Right ventricle myocardium inferior (tissue), 1 donor: ENCODE data around the gene RSU1. TPM values are rescaled to one million over a fixed set of nuclear protein-coding genes. Genes with fewer than 3 reads are reported as not detected.

Source experiments
- ATAC-seq: fragments of 200-7000 bp; cut with Tn5 transposase; one replicate; pipeline ENCODE4 v1.9.1; 2020; ENCODE audit warnings: mild to moderate bottlenecking, moderate library complexity
- DNase-seq: peaks from one replicate; pipeline ENCODE4 v3.0.0; 2021; ENCODE audit errors: missing footprints
- intact Hi-C: fragments of 100-400 bp; cut with DNase I; formaldehyde crosslinking; loops from one replicate; pipeline ENCODE4 v1.11.0; 2022
- total RNA-seq: library from RNA; stranded (reverse); fragmentation: NEBNext Ultra II Directional; extraction: Animal tissue kit (Norgen Biotek cat#: 25700); gene quantifications from one replicate; pipeline ENCODE4 v1.2.1, GENCODE V29; 2021
- donor health status: DM: no; HTN: yes; CAD: no; lungs with severe emphysema.

RSU1 gene
- total RNA-seq, 1 donor from 2014 or later: 56.1 TPM

DNA sequence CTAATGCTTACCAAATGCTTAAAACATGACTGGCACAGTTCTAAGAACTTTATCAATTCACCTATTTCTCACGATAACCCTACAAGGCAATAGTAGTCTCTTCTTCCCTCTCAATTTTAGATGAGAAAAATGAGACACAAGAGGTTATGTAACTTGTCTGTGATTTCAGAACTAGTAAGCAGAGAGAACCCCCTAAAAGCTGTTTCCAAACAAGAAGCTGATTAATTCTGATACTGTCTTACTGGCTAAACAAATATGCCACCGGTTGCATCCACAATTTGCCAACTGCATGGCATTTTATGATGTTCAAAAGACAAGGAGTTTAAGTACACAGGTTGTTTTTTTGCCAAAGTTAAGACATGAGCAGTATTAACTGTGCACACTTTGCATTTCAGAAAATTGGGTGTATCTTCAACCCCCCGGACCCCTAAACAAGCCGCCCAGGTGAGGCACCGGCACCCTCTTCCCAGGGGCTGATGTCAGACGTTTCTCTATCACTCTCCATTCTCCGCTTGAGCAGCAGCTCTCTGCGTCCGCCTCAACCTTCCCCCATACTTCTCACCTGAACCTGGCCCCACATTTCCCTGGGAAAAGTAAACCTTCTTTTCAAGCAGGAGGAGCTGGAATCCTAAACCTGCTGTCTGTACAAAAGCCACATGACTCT is 21.7 kb downstream of the RSU1 start:
- DNase-seq: no peak
- no peak for ATAC-seq
- intact Hi-C loops: no loop called here

DNA sequence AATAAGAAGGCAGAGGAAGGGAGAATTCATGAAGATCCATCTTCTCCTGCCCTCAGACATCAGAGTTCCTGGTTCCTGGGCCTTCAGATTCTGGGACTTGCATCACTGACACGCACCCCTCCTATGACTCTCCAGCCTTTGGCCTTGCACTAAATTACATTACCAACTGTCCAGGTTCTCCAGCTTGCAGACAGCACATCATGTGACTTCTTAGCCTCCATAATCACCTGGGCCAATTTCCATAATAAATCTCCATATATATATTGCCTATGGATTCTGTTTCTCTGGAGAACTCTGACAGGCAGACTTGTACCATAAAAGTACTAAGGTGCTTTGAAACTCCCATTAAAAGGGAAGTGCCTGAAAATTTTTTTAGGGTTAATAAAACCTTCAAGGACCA is 23.2 kb downstream of the RSU1 start:
- intact Hi-C loops: loop anchor here (5.0 kb wide), 1 partner anchor 192 kb away; no protein-coding TSS in a partner anchor
- ATAC-seq (no peak), DNase-seq (no peak)

DNA sequence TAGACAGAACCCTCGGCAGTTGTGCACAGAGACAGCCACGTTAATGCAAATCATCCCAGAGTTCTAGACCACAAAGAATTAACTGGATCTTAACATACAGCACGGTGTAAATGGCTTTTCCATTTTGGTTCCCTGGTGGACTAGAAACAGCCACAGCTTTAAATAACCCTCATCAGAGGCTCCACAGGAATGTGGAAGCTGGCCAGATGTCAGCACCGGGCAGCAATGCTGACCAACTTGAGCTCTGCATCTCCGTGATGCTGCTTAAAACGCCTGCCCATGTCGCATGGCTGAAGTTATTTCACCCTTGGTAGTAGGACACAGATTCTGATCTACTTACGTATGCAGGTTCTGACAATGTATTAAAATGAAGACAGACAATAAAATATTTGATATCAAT is 24.5 kb downstream of the RSU1 start:
- DNase-seq (no peak), ATAC-seq (peak; percentile 87)
- intact Hi-C loops: loop anchor here (5.0 kb wide), 1 partner anchor 190 kb away; no protein-coding TSS in a partner anchor

DNA sequence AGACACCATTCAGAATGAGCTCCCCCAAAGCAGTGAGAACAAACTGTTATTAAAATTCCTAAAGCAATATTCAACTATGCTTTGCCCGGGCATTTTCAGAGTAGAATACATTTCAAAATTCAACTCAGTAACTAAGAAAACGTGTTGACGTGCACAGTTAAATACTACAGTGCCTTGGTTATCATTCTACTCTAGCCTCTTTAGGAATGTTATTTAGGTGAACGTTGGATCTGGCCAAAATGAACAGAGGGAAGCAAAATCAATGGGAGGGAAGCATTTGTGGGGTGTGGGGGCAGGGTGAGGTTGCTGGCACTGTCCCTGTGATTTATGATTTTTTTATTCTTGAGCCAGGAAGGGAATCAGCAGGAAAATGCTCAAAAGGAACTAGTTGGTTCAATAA is 27.5 kb downstream of the RSU1 start:
- ATAC-seq (peak; percentile 50), DNase-seq (no peak)
- intact Hi-C loops: loop anchor here (5.0 to 10.0 kb wide), 2 partner anchors 187 to 675 kb away; no protein-coding TSS in a partner anchor

DNA sequence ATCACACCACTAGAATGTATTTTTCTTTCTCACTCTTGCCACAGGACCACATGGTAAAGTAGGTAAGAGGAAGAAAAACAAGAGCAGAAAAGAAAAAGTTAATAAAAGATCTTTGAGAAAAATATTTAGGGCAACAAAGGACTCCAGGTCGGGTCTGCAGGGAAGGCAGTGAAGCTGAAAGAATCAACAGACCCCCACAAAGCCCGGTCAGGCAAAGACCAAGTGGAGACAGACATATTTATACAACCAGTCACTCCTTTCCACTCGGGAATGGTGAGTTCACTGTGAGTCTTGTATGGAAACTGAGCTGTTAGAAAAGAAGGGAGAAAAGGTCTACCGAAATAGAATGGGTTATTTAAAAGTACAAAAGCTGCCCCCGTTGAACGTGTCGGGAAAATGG is 28.0 kb downstream of the RSU1 start:
- intact Hi-C loops: loop anchor here (10.0 kb wide), 1 partner anchor 674 kb away; no protein-coding TSS in a partner anchor
- no peak for DNase-seq
- no peak for ATAC-seq

DNA sequence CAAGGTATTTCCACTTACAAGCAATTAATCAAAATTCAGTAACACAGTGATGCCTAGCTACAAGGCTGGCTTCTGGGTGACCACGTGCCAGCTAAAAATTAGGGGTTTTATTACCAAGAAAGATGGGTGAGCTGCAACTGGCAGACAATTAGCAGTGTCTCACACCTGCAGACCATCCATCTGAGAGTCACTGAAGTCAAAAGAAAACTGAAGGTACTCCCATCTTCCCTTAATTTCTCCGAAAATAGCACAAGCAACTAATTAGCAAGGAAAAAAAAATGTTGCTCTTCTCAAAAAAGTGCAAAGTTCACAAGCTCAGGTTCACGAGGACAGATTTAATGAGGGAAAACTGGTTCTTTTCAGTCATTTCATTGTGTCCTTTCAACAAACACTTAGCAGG is 28.4 kb downstream of the RSU1 start:
- ATAC-seq (no peak), DNase-seq (no peak)
- intact Hi-C loops: loop anchor here (10.0 kb wide), 1 partner anchor 674 kb away; no protein-coding TSS in a partner anchor

DNA sequence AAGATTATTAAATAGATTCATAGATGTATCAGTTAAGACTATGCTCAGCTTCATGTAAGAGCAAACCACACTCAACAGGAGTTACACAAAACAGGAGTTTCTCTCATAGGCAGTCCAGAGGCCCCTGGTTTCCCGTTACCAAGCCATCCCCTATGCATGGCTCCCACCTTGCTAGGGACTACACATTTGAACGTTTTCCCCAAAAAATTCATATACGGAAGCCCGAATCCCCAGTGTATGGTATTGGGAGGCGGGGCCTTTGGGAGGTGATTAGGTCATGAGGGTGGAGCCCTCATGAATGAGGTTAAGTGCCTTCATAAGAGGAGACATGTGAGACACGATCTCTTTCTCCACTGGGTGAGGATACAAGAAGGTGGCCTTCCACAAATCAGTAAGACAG is 29.1 kb downstream of the RSU1 start:
- DNase-seq (no peak), ATAC-seq (no peak)
- intact Hi-C loops: loop anchor here (10.0 kb wide), 1 partner anchor 673 kb away; no protein-coding TSS in a partner anchor

DNA sequence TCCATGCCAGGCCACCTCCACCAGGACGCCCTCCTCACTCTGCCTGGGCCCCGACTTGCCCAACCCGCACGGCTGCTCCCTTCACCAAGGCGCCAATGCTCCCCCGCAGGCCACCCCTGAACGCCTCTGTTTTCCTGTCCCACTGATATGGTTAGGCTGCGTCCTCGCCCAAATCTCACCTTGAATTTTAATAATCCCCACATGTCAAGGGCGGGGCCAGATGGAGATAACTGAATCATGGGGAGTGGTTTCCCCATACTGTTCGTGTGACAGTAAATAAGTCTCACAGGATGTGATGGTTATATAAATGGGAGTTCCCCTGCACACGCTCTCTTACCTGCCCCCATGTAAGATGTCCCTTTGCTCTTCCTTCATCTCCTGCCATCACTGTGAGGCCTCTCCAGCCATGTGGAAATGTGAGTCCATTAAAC is 29.8 kb downstream of the RSU1 start:
- no peak for ATAC-seq
- intact Hi-C loops: loop anchor here (10.0 kb wide), 1 partner anchor 673 kb away; no protein-coding TSS in a partner anchor

DNA sequence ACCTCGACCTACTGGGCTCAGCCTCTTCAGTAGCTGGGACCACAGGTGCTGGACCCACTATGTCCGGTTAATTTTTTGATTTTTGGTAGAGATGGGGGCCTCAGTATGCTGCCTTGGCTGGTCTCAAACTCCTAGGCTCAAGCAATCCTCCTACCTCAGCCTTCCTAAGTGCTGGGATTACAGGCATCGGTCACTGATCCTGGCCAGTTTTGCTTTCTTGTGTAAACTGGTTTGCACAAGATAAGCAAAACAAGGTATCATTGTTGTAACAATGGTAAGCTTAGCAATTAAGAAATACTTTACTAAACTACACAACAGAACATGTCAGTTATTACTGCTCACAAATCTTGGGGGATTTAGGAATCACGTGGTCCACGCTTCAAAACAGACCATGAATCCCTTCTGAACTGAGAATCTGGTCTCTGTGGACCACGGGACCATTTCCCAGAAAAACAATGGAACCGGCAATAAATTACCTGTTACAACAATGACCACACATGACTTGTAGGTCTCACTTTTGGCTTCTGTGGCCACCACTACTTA is 36.8 kb downstream of the RSU1 start:
- DNase-seq (no peak), ATAC-seq (no peak)
- intact Hi-C loops: loop anchor here (10.0 kb wide), 1 partner anchor 666 kb away; no protein-coding TSS in a partner anchor

More for the DNA sequence above, 29.8 kb downstream of the RSU1 start:
- no peak for DNase-seq

DNA sequence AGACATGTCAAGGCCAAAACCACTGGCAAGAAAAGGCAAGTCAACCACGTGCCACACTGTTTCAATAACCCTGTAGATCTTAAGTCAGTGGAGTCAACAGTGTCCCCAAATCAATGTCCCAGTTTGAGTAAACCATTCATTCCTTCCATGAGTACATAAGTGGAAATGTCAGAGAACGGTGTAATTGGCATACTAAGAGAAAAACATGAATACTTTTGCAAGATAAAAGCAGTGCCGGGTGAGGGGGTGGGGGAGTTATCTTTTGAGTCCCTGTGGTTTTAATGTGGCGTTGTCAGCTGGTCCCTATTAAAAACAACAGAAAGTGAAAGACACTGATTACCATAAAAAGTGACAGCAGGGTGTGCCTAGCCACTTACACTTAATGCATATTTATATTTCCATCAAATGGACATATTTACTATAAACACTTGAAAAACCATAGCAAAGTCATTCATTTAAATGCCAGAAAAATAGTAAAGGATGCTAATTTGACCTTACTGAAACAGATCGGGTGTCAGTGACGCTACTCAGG is 37.8 kb downstream of the RSU1 start:
- intact Hi-C loops: no loop called here
- DNase-seq (no peak), ATAC-seq (no peak)

DNA sequence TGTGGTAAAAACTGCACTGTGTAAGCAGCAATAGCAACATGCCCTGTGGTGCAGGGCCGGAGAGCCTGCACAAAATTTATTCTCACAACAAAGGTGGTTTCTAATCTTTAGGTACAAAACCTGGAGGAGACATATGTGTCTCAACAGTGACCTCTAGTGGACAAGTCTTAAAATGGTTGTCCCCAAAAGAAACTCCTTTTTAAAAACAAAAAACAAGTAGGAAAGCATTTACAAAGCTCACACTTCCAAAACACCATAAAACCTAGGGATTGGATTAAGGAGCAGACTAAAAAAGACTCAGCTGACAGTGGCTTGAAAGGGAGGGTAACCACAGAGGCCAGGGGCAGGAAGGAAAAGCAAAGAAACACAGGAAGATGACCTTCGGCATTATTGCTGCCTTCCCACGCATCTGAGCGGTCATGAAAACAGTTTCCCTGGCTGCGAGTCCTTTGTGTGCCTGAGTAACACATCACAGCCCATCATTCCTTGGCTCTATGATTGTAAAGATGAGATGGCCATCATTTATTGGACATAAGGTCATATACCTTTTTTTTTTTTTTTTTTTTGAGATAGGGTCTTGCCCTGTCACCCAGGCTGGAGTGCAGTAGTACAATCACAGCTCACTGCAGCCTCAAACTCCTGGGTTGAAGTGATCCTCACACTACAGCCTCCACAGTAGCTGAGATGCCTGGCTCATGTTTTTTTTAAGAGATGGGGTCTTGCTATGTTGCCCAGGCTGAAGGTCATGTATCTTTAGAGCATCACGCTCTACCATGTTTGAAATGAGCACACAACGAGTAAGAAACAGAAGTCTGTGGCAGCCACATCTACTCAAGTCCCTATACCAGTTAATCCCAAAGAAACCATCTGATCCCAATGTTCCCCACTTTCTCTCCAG is 39.5 kb downstream of the RSU1 start:
- intact Hi-C loops: no loop called here
- no peak for DNase-seq
- ATAC-seq: no peak

DNA sequence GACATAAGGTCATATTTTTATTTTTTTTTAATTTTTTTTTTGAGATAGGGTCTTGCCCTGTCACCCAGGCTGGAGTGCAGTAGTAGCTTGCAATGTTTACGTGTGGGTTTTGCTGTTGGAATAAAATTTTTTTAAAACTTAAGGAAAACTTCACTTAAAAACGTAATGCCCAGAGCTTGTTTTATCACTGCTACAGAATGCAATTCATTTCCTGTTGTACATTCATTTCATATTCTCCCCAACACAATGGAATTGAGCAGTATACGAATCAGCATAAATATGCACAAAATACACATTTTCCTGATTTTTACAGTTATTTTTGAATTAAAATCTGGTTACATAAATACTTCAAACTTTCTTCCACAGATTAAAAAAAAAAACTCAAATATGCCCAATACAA is 40.3 kb downstream of the RSU1 start:
- ATAC-seq (no peak), DNase-seq (no peak)
- intact Hi-C loops: no loop called here

DNA sequence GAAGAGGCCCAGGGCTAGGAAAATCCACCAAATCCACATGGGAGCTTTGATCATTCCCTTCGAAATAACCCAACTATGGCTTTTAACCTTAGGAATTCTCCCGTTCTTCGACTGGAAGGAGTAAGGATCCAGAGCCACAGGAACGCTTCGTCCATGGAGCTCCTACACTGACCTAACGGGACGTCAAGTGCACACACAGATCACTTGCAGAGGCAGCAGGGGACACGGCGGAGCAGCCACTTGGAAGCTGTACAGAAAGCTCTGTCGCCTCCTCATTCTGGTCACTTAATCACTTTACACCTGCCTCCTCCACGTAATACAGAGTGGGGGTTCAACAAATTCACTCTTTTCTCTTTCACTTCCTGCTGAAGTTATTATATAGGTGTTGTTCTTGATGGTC is 43.9 kb downstream of the RSU1 start:
- no peak for DNase-seq
- peak; percentile 60 for ATAC-seq
- intact Hi-C loops: no loop called here

DNA sequence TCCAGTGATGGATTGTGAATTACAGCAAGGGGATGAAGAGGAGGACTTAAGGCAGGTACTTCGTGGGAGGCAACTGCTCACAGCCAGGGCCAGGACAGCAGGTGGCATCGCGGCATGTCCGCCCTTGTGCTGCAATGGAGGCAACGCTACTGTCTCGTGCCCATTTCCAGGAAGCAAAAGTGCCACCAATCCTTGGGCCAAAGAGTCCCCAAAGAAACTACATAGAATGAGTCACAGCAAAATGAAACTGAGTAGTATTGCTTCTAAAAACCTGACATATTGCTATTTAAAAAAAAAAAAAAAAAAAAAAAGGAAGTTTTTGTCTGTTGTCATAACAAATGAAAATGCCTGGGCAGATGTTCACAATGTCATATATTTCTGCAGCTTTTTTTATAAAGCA is 46.6 kb downstream of the RSU1 start:
- no peak for DNase-seq
- intact Hi-C loops: no loop called here
- ATAC-seq: no peak

DNA sequence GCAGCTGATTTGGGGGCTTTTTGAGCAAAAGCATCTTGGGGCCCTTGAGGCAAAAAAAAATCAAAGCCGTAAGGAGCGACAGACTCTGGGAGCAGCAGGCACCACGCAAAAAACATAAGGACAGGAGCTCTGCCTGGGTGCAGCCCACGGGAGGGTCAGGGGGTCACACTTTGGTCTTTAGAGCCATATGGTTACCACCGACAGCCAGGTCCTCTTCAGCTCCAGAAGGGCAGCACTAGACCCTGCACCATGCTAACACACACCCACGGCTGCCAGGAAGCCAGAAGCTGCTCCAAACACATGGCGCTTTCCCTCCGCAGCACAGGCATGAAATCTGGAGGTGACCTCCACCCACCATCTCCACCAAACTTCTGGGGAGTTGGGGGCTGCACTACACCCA is 47.1 kb downstream of the RSU1 start:
- DNase-seq (no peak), ATAC-seq (no peak)
- intact Hi-C loops: no loop called here

DNA sequence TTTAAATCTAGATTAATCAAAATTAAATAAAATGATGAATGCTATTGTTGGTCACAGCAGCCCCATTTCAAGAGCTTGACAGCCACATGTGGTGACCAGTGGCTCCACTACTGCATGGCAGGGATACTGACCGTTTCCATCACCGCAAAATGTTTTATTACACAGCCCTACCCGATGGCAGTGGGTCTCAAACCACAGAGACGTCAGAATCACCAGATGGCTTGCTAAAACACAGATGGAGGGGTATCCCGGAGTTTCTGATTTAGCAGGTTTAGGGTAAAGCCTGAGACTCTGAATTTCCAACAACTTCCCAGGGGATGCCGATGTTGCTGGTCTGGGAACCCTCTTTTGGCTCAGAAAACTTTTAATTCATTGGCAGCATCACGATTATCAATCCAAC is 47.9 kb downstream of the RSU1 start:
- ATAC-seq (no peak), DNase-seq (no peak)
- intact Hi-C loops: no loop called here

DNA sequence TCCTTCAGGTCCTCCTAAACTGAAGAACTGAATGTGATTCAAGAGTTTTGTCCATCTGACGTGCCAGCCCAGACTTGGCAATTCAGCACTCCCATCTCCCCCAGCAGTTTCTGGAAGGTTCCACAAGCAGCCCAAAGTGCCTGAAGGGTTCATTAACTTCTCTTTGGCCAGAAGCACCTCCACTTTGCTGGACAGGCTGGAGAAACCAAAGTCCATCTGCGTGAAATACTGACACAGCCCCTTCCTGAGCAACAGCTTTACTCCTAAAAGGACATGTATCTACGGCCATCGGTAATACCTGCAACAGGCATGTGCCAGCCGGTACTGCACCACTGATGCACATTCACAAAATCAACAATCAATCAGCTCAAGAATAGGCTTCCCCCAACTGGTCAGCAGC is 48.5 kb downstream of the RSU1 start:
- ATAC-seq (no peak), DNase-seq (no peak)
- intact Hi-C loops: no loop called here

DNA sequence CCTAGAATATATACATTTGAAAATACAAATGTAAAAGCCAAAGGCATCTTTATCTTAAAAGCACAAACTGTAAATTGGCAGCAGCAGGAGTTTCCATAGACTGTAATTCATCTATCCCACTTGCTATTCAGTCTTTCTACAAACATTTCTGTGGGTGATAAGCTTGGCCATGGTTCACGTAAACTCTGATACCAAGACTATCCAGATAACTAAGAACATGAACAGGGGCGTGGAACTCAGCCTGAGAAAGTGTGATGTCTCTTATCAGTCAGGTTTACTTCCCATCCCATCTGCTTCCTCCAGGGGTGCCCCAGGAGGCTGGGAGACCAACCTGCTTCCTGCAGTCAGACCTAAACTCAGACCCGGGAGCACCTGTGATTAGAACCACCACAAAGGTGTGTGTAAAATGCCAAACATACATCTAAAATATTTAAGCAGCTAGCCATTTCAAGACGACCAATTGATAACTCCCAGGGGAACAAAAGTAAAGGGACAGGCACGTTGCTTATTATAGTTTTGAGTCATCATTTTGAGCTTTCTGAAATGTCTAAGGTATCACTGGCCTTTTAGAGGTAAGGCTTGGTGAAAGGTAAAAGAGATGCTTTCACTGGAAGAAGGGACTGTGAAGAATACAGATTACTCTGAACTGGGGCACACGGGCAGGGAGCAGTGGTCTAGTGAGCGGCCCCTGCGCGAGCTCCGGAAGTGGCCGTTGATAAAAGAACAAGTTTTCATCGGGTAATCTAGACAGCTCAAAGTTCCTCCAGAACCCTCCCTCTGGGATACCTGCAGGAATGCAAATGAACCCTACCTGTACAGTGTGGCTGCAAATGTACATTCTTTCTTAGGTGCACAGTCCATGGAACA is 51.5 kb downstream of the RSU1 start:
- intact Hi-C loops: no loop called here
- DNase-seq: no peak
- ATAC-seq: no peak
